SW 1271 (cell line): ENCODE results near the gene AP2M1.

ENCODE experiments used
- DNase-seq, 2 experiments: peaks; one replicate each; lab custom pipeline; 2025; lab: John Stamatoyannopoulos, UW

The AP2M1 gene

DNA sequence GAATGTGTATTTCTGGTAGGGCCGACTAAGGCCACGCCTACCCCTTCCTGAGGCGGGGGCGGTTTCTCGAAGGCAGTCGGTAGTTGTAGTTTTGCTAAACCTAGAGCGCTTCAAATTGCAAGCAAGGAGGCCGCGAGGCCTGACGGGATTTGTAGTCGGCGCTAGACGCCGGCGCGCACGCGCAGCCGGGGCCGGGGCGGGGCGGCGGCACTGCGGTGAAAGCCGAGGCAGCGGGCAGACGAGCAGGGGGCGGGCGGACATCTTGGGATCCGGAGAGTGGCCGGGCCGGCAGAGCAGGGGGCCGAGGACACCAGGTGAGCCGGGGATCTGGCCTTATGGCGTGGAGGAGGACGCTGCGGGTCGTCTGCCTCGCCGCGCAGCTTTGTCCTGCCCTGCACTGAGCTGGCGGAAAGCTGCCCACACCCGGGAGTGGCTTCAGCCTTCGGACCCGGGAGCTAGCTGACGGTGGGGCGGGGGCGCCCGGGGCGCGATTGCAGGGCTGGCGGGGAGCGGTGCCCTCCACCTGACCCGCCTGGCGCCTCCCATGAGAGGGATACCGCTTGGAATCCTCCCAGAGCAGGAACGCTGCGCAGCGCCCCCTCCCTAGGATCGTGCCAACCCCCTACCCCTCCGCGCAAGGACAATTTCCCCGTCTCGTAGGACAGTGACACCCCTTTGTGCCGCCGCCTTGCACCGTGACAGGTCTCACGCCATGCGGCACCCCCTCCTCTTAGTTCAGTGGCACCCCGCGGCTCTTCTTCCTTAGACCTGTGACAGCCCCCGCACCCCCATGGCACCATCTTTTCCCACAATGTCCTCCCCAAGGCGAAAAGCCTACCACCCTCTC, at the start of gene AP2M1:
AP2M1 (plus strand) TSS at position 210 of the 847 bp plus-strand sequence. CDS start 2,139 bp downstream, outside the sequence.
- peak; percentile 93 to 99 for DNase-seq

DNA sequence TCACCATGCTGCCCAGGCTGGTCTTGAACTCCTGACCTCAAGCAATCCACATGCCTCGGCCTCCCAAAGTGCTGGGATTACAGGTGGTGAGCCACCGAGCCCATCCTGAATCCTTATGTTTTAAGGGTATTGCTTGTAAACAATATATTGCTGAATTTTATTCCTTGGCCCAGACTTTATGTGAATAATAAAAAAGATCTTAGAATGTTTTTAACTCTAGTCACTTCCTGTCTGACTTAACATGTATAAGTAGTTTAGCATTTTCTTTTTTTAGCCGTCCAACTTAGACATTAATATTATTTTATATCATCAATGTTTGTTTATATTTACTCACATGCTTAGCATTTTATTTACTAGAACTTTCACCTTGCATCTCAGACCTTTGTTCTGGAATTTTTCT, 48.6 kb upstream of the AP2M1 start:
- no peak for DNase-seq

DNA sequence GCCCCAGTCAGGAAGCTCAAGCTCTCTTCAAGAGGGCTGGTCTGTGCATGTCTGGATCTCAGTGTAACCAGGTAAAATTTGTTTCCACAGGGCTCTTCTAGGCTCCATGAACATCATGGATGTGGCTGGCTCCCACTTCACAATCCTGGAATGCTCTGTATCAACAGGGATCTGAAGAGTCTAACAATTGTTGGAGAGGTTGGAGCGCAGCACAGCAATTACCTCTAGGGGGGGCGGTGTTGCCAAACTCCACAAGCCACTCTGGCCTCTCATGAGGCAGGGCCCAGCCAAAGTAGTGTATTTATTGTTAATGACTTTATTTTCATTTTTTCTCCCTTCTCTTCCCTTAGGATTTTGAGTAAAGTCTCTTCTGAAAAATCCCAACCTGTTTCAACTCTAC, 45.6 kb upstream of the AP2M1 start:
- DNase-seq: peak; percentile 2 to 31

DNA sequence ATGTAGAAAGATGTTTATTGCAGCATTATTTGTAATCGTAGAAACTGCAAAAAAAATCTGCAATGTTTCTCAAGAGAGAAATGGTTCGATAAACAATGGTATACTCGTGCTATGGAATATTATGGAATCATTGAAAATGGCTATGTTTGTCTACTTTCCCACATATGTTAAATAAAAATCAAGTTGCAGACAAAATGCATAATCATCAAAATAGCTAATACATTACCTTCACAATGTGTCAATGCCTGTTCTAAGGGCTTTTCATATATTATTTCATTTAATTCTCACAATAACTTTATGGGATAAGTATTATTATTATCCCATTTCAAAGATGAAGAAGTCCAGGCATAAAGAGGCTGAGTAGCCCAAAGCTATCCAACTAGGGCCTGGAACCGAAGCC, 41.7 kb upstream of the AP2M1 start:
- DNase-seq: no peak

DNA sequence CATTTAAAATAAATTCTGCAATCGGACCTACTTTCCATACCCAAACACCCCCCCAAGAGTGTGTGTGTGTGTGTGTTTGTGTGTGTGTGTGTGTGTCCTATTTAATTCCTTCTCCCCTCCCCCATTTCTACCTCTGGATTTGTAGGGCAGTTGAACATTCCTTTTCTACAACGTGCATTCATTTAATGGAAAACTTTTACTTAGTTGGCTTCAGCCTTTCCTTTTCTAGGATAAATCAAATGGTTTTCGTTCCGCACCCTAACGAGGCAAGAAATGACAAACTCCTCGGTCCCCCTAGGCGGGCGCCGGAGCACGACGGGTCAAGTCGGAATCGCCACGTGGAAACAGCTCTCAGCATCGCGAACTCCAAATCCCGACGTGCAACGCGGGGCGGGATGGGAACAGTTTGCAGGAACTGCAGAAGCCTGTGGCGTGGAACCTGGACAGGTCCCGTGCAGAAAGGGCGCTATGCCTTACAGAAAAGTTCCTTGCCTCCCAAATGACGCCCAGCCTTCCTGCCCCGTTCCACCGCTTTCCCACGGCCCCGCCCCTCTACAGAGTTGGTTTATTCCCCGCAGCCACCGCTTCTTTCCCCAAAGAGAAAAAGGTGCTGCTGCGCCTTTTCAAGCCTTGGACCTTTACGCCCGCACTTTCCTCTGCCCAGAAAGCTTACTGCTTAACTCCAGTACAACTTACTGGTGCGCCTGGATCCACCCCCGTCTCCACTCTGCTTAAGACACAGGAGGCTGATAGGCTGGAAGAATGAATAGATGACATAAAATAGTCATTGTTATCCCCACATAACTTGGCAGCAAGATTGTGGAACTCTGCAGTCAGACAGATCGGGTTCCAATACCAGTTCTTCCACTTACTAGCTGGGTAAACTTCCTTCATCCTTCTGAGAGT, 40.6 kb upstream of the AP2M1 start:
- peak; percentile 75 to 84 for DNase-seq

DNA sequence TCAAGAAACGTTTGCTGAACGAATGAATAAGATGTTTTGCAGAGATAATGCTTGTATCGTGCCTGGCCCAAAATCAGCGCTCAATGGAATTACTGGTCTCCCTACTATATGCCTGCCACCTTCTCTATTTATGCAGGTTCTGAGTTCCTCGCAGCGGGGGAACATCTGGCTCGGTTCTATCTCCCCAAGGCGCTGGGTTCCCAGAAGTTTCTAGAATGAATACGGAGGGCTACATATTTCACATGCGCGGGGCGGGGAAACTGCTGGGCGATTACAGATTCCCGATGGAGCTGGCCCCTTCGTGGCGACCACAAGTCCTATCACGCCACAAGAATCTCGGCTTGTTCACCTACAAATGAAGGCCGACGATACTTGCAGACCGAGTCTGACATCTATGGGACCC, 39.9 kb upstream of the AP2M1 start:
- no peak for DNase-seq

DNA sequence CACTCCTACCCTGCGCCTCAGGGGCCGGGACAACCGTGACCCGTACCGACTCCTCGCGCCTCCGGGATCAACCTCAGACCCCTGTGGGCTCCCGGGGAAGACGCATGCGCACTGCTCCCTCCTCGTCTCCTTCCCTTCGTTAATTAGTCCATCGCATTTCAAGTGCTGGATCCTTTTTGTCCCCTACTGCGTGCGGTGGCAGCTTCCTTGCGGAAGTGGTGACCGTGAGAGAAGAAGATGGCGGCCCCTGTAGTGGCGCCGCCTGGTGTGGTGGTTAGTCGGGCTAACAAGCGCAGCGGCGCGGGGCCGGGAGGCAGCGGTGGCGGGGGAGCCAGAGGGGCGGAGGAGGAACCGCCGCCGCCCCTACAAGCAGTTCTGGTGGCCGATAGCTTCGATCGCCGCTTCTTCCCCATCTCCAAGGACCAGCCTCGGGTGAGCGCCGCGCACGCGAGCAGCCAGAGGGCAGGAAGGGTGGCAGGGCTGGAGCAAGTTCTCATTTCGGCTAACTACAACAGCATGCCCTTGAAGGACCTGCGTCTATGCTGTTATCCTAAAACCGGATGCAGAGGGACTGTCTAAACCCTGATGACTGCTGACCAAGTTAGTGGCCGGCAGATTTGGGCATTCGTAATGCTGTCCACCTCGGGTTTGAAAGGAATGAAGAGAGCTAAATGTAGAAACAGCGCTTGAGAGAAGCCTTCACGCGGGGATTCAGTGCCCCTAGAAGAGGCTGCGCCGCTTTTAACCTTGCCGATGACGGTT, 39.3 kb upstream of the AP2M1 start, which contains the start of gene EIF2B5:
EIF2B5 (plus strand) TSS at position 210 of the 762 bp plus-strand sequence; CDS start at position 238, 28 bp downstream.
- DNase-seq: peak; percentile 90 to 95

DNA sequence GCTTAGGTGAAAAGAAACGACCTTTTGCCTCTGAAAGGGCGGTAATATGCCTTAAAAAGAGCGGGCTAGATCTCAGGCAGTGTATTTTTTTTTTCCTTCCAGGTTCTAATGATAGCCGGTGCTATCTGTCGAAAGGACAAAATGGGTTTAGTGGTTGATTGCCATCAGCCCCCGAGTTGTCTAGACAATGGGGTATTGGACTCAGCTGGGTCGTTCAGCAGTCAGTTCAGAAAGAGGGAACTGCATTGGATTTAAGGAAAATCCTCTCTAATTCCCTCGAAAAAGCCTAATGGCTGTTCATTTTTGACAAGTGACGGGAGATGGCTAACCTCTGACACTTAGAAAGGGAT, 38.8 kb upstream of the AP2M1 start:
- DNase-seq: no peak

DNA sequence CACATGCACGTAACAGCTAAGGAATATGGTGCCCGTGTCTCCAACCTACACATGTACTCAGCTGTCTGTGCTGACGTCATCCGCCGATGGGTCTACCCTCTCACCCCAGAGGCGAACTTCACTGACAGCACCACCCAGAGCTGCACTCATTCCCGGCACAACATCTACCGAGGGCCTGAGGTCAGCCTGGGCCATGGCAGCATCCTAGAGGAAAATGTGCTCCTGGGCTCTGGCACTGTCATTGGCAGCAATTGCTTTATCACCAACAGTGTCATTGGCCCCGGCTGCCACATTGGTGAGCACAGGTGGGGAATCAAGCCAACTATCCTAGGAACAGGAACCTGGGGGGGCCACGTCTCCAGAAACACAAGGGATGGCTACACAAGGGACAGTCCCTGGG, 34.2 kb upstream of the AP2M1 start:
- DNase-seq: no peak

DNA sequence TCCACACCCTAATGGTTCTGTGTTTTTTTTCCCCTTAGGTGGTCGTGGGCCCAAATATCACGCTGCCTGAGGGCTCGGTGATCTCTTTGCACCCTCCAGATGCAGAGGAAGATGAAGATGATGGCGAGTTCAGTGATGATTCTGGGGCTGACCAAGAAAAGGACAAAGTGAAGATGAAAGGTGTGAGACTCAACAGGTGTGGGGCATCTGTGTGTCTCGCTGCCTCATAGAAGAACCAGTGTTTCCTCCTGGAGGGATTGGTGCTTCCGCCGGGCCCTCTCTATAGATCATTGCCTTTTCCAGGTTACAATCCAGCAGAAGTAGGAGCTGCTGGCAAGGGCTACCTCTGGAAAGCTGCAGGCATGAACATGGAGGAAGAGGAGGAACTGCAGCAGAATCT, 32.5 kb upstream of the AP2M1 start:
- no peak for DNase-seq

DNA sequence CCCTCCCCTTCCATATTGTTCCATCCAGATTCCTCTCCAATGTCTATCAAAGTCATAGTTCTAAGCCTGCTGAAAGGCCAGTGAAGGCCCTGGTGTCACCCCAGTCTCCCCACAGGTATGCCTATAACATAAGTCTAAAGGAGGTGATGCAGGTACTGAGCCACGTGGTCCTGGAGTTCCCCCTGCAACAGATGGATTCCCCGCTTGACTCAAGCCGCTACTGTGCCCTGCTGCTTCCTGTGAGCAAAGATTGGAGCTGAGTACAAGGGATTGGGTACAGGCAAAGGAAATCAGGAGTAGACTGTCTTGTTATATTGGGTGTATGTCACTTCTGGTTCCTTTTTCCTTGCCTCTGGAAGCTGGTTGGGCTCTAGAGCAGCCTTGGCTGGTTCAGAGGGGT, 31.3 kb upstream of the AP2M1 start:
- DNase-seq: no peak

DNA sequence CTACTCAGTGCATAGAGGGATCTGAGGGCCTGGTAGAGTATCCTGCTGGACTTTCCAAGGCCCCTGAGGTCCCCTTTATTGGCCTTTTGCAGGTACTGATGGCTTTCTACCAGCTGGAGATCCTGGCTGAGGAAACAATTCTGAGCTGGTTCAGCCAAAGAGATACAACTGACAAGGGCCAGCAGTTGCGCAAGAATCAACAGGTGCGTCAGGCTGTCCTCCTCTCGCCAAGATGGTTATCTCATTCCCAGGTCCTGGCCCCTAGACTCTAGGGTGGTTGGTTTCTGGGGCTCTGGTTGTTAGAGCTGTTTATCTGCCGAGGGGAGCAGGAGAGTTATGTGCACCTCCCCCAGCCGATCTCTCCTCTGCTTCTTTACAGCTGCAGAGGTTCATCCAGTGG, 30.1 kb upstream of the AP2M1 start:
- DNase-seq: no peak

DNA sequence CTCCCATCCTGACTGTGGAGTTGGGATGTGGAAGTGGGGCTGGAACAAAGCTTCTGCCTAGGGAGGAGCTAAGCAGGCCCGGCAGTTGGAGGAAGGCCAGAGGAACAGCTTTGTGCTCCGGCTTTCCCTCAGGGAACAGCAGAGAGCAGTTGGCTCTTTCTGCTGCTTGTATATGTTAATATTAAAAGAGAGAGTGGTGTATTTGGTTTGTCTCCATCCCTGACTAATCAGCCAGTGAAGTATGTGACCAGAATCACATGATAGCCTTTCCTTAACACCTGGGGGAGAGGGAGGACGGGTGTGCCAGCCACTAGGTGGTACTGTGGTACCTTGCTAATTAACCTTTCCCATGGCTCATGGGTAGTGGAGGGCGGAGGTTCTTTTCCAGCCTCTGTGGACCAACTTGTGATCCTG, 29.5 kb upstream of the AP2M1 start:
- peak; percentile 22 to 45 for DNase-seq

DNA sequence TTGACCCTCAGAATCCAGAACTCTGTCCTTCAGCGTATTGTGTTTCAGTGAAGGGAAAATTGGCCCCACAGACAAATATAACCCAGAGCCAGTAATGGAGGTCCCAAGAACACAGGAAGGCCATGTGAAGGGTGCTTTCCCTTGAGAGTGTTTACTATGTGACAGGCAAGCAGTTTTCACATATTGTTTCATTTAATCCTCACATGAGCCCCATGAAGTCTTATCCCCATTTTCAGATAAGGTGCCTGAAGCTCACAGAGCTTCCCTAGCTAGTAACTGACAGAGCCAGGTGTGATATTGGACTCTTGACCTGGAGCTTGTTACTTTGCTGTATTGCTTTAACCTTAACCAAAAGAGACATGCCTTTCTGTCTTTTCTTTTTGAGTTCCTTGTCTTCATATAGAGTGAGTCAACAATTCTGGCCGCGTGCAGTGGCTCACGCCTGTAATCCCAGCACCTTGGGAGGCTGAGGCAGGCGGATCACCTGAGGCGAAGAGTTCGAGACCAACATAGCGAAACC, 28.8 kb upstream of the AP2M1 start:
- no peak for DNase-seq

DNA sequence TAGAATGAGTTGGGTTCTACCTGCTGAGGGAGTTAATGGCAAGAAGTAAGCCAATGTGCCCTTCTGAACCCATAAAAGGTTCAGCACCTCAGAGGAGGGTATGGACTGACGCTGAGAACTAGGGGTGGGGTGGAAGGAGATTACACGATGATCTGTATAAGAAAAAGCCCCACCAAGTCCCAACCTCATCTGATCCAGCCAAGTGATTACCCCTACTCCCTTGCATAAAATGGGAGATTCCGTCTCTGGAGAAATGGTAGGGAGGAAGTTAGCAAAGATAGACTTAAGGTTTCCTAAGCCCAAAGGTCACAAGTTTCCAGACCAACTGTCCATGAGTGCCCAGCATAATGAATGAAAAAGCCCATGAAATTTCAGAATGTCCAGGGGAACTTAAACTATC, 26.6 kb upstream of the AP2M1 start:
- DNase-seq: no peak

DNA sequence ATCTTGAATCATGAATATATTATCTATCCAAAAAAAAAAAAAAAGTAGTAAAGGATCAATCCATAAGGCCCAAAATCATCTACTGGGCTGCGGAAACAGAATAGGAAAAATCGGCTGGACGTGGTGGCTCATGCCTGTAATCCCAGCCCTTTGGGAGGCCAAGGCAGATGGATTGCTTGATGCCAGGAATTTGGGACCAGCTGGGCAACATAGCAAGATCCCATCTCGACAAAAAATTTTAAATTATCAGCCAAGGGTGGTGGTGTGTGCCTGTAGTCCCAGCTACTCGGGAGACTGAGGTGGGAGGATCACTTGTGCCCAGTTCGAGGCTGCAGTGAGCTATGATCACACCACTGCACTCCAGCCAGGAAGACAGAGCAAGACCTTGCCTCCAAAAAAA, 25.5 kb upstream of the AP2M1 start:
- DNase-seq: no peak

DNA sequence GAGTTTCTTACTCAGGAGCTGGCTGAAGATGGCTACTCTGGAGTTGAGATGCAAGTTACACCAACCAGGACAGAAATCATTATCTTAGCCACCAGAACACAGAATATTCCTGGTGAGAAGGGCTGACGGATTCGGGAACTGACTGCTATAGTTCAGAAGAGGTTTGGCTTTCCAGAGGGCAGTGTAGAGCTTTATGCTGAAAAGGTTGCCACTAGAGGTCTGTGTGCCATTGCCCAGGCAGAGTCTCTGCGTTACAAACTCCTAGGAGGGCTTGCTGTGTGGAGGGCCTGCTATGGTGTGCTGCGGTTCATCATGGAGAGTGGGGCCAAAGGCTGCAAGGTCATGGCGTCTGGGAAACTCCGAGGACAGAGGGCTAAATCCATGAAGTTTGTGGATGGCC, 24.9 kb upstream of the AP2M1 start:
- DNase-seq: peak in 1 of 2 experiments; percentile 17

DNA sequence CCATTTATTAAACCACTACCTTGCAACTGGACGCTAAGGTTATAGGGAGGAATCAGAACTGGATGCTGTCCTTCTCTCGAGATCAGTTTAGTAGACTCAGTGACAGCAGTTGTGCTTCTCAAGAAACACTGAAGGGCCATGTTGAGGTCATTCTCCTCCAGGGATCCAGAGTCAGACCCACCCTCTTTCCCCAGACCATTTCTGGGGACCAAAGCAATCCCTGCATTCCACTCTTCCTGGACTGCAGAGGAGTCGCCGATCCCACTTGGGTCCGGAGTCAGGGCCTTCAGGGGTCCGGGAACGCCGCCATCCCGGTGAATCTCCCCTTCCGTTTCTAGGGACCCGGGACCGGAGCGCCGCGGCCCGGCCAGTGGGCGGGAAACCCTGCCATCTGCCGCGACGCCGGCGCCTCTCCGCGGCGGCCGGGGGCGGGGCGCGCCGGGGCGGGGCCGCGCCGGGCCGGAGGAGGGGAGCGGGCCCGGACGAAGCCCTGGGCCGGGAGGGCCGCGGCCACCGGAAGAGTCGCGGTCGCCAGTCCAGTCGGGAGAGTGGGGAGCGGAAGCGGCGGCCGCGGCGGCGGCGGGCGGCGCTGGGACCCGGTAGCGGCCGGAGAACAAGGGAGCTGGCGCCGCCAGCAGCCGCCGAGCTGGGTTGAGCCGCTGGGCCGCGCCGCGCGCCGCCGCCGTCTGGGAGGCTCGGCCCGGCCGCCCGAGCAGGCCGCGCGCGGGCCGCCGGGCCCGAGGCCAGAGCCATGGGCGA, 19.6 kb upstream of the AP2M1 start, which contains the start of gene DVL3:
DVL3 (plus strand) TSS at position 493 of the 759 bp plus-strand sequence; CDS start at position 752, 259 bp downstream.
- DNase-seq: peak in 1 of 2 experiments; percentile 69

DNA sequence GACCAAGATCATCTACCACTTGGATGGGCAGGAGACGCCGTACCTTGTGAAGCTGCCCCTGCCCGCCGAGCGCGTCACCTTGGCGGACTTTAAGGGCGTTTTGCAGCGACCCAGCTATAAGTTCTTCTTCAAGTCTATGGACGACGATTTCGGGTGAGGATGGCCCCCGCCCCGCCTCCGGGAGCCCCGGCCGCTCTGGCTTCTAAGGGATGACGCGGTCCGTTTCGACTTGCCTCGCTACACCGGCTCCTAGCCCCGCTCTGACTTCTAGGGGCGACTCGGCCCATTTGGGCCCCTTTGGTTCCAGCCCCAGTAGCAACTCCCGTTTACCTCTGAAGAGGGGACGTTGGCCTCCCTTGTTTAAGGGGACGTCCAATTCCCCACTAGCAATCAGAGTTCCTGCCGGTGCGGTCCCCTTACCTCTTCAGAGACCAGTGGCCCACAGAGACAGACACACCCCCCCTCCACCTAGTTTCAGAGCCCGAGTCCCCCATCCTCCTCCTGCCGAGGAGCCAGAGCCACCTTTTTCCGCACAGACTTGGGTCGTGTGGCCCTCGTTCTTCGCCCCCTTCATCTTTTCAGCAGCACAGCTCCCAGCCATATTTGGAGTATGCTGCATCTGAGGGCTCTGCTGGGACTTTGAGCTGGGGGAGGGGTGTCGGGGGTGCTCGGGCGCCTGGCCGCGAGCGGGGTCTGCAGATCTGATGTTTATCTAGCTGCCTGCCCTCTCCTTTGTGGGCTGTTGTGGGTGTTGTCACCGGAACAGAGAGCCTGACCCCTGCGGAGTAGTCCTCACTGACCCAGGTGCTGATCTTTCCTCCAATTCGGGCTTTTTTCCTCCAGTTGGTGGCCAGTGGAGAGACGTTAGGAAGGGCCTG, 18.8 kb upstream of the AP2M1 start:
- peak in 1 of 2 experiments; percentile 41 for DNase-seq

DNA sequence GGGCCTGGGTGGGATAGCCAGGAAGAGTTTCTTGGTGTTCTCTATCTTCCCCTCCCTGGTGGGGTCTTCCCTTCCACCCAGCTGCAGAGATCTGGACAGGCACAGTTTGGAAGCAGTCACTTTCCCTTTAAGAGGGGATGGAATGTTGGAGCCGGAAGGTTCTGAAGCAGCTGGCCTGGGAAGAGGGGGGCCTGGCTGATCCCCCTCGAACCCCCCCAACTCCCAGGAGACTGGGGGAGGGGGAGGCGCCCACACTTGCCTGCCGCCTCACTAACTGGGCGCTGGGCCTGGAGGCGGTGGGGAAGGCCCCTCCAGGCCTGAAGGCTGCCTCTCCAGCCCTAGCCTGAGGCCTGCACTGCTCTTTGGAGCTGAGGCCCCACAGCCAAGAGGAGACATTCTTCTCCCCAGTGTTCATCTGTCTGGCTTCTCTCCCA, 18.1 kb upstream of the AP2M1 start:
- peak in 1 of 2 experiments; percentile 47 for DNase-seq
